SK-N-SH treated with all-trans-retinoic acid at 6 μM for 48 hours (cell line): Measurements from ENCODE around the gene C15orf39.
A peak's percentile ranks its signal among the peaks of the same experiment; 100 is the strongest.

Source experiments
- ATAC-seq: fragments of 200-7000 bp; cut with Tn5 transposase; 3 replicates; pipeline ENCODE4 v1.9.1; 2020; ENCODE audit warnings: mild to moderate bottlenecking, moderate library complexity
- ARNTL ChIP-seq: fragments of 450-650 bp; formaldehyde crosslinking; IDR thresholded peaks from 2 replicates; pipeline ENCODE4 v1.5.0; 2020; ENCODE audit warnings: low read depth, mild to moderate bottlenecking, moderate library complexity, borderline replicate concordance
- BACH2 ChIP-seq: fragments of 250-450 bp; sonication (Bioruptor Pico); IDR thresholded peaks from 2 replicates; pipeline ENCODE4 v1.9.0; 2021; ENCODE audit warnings: mild to moderate bottlenecking, borderline replicate concordance
- CREB5 ChIP-seq: fragments of 250-450 bp; sonication (Bioruptor Pico); IDR thresholded peaks from 2 replicates; pipeline ENCODE4 v1.5.1; 2020; ENCODE audit warnings: low read depth, mild to moderate bottlenecking, moderate library complexity
- CSDC2 ChIP-seq: fragments of 250-450 bp; sonication (Bioruptor Pico); IDR thresholded peaks from 2 replicates; pipeline ENCODE4 v1.5.0; 2020; ENCODE audit warnings: mild to moderate bottlenecking, moderate library complexity
- CSRNP3 ChIP-seq: fragments of 250-450 bp; sonication (Bioruptor Pico); IDR thresholded peaks from 2 replicates; pipeline ENCODE4 v1.5.1; 2021; ENCODE audit warnings: mild to moderate bottlenecking, moderate library complexity
- ESRRG ChIP-seq: fragments of 250-450 bp; sonication (Bioruptor Pico); IDR thresholded peaks from 2 replicates; pipeline ENCODE4 v1.6.1; 2021; ENCODE audit warnings: mild to moderate bottlenecking
- GLIS3 ChIP-seq: fragments of 250-450 bp; sonication (Bioruptor Pico); IDR thresholded peaks from 2 replicates; pipeline ENCODE4 v1.5.0; 2020; ENCODE audit warnings: mild to moderate bottlenecking, moderate library complexity
- ISL1 ChIP-seq: fragments of 250-450 bp; sonication (Bioruptor Pico); IDR thresholded peaks from 2 replicates; pipeline ENCODE4 v2.1.2; 2022; ENCODE audit warnings: mild to moderate bottlenecking, moderate library complexity
- OSR1 ChIP-seq: fragments of 250-450 bp; sonication (Bioruptor Pico); IDR thresholded peaks from 2 replicates; pipeline ENCODE4 v1.8.0; 2022; ENCODE audit warnings: moderate library complexity, mild to moderate bottlenecking, inconsistent platforms
- PATZ1 ChIP-seq: fragments of 250-450 bp; sonication (Bioruptor Pico); IDR thresholded peaks from 2 replicates; pipeline ENCODE4 v1.8.0; 2020; ENCODE audit warnings: mild to moderate bottlenecking, moderate library complexity, borderline replicate concordance
- POU6F1 ChIP-seq: fragments of 250-450 bp; sonication (Bioruptor Pico); IDR thresholded peaks from 2 replicates; pipeline ENCODE4 v1.8.0; 2021; ENCODE audit warnings: low read depth, mild to moderate bottlenecking, moderate library complexity, borderline replicate concordance
- RARB ChIP-seq: fragments of 250-450 bp; sonication (Bioruptor Pico); IDR thresholded peaks from 2 replicates; pipeline ENCODE4 v1.8.0; 2021; ENCODE audit warnings: mild to moderate bottlenecking, moderate library complexity
- SNAI2 ChIP-seq: fragments of 250-450 bp; sonication (Bioruptor Pico); IDR thresholded peaks from 2 replicates; pipeline ENCODE4 v1.5.0; 2020; ENCODE audit warnings: mild to moderate bottlenecking, moderate library complexity
- TCF4 ChIP-seq: fragments of 250-450 bp; sonication (Bioruptor Pico); IDR thresholded peaks from 2 replicates; pipeline ENCODE4 v1.8.0; 2021; ENCODE audit warnings: mild to moderate bottlenecking, moderate library complexity, borderline replicate concordance
- TOX ChIP-seq: fragments of 250-450 bp; sonication (Bioruptor Pico); IDR thresholded peaks from 2 replicates; pipeline ENCODE4 v1.8.0; 2021; ENCODE audit warnings: mild to moderate bottlenecking, moderate library complexity, borderline replicate concordance
- TSHZ2 ChIP-seq: fragments of 250-450 bp; sonication (Bioruptor Pico); IDR thresholded peaks from 2 replicates; pipeline ENCODE4 v1.5.0; 2020; ENCODE audit warnings: mild to moderate bottlenecking, moderate library complexity
- ZC3H10 ChIP-seq: fragments of 250-450 bp; sonication (Bioruptor Pico); IDR thresholded peaks from 2 replicates; pipeline ENCODE4 v1.5.1; 2021; ENCODE audit warnings: mild to moderate bottlenecking, moderate library complexity
- ZFP3 ChIP-seq: fragments of 250-450 bp; sonication (Bioruptor Pico); IDR thresholded peaks from 2 replicates; pipeline ENCODE4 v1.5.0; 2020; ENCODE audit warnings: mild to moderate bottlenecking, moderate library complexity
- ZFP30 ChIP-seq: fragments of 450-650 bp; formaldehyde crosslinking; IDR thresholded peaks from 2 replicates; pipeline ENCODE4 v1.5.0; 2022; ENCODE audit warnings: mild to moderate bottlenecking, moderate library complexity
- ZNF565 ChIP-seq: fragments of 450-650 bp; formaldehyde crosslinking; conservative IDR thresholded peaks from 2 replicates; pipeline ENCODE4 v1.5.0; 2020; ENCODE audit warnings: low read depth, mild to moderate bottlenecking, moderate library complexity
- ZNF70 ChIP-seq: fragments of 450-650 bp; formaldehyde crosslinking; IDR thresholded peaks from 2 replicates; pipeline ENCODE4 v1.5.0; 2020; ENCODE audit warnings: mild to moderate bottlenecking, moderate library complexity
- ZNF8 ChIP-seq: fragments of 450-650 bp; formaldehyde crosslinking; IDR thresholded peaks from 2 replicates; pipeline ENCODE4 v1.5.0; 2020; ENCODE audit warnings: mild to moderate bottlenecking, moderate library complexity

C15orf39 gene

GRCh38 chr15:75203017-75203907 is 1.6 kb downstream of the C15orf39 start (continued):
- no peak for TF ChIP-seq POU6F1 (CRISPR knock-in tag)
- no peak for TF ChIP-seq RARB (CRISPR knock-in tag)
- no peak for TF ChIP-seq ZNF70
- no peak for TF ChIP-seq TOX (CRISPR knock-in tag)
- TF ChIP-seq BACH2 (CRISPR knock-in tag), result no peak
- TF ChIP-seq ZNF565 (CRISPR knock-in tag), result no peak
- TF ChIP-seq ZFP30 (CRISPR knock-in tag), result no peak
- TF ChIP-seq ZC3H10, result no peak
- TF ChIP-seq ZFP3 (CRISPR knock-in tag), result no peak
- no peak for TF ChIP-seq SNAI2 (CRISPR knock-in tag)
- TF ChIP-seq ESRRG (CRISPR knock-in tag), result no peak

- TF ChIP-seq ARNTL (no peak), ESRRG (CRISPR knock-in tag) (no peak), CSDC2 (CRISPR knock-in tag) (no peak), SNAI2 (CRISPR knock-in tag) (no peak), ISL1 (no peak)
- TF ChIP-seq, all 23 proteins: peak for 0
- ATAC-seq, result no peak
Observed at GRCh38 chr15:75203908-75204263, 2.2 kb downstream of the C15orf39 start.

- TF ChIP-seq OSR1 (CRISPR knock-in tag) (no peak), ZFP3 (CRISPR knock-in tag) (no peak), ZNF8 (no peak), BACH2 (CRISPR knock-in tag) (no peak), PATZ1 (no peak), GLIS3 (CRISPR knock-in tag) (no peak), ZFP30 (CRISPR knock-in tag) (no peak), POU6F1 (CRISPR knock-in tag) (no peak), RARB (CRISPR knock-in tag) (no peak), ZC3H10 (no peak), ARNTL (no peak), TSHZ2 (CRISPR knock-in tag) (no peak), TOX (CRISPR knock-in tag) (no peak), ISL1 (no peak), TCF4 (no peak), CSRNP3 (CRISPR knock-in tag) (no peak), ZNF565 (CRISPR knock-in tag) (no peak), CSDC2 (CRISPR knock-in tag) (no peak), SNAI2 (CRISPR knock-in tag) (no peak), CREB5 (CRISPR knock-in tag) (no peak)
- ATAC-seq, result peak; percentile 82
Observed at GRCh38 chr15:75204340-75205063, 2.8 kb downstream of the C15orf39 start.
